GM12873 (cell line): ENCODE results near the gene KIFC3.

Source experiments
- CTCF ChIP-seq: IDR thresholded peaks from 2 replicates; pipeline ENCODE4 v1.5.1; 2012; ENCODE audit warnings: low read depth, mild to moderate bottlenecking, moderate library complexity, low read length, control low read depth; ENCODE audit not compliant: insufficient read depth; ENCODE audit errors: missing control alignments

KIFC3 gene

GRCh38 chr16:57822856-57823255 lies 20.6 kb upstream of the KIFC3 start:
- no peak for TF ChIP-seq CTCF

GRCh38 chr16:57822018-57822553 lies 19.8 kb upstream of the KIFC3 start:
- no peak for TF ChIP-seq CTCF

DNA sequence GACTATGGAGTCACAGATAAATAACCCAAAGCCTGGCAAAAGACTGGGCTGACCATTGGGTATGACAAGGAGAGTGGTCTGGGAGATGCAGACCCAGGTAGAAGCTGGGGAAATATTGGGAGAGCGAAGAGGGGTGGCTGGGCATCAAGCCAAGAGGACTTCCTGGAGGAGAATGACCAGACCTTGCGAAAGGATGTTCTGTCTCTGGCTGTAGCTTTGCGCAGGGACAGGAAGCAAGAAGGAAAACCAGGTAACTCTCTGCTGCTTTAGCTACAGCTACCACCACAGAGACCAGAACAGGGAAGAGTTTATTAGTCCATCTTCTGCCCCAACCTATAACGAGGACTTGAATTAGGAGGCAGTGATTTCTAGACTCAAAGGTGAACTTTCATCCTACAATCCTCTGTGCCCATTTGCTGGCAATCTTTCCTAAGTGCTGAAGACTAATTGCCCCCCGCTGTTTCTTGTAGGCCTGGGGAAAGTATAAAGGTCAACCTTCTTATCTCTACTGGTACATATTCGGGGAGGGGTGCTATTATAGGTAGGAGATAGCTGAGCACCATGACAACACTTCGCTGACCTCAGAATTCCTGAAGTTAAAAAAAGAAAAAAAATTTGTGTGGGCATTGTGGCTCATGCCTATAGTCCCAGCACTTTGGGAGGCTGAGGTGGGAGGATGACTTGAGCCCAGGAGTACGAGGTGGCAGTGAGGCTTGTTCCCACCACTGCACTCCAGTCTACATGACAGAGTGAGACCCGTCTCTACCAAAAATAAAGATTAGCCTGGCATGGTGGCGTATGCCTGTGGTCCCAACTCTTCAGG lies 19.1 kb upstream of the KIFC3 start:
- TF ChIP-seq CTCF, result no peak

DNA sequence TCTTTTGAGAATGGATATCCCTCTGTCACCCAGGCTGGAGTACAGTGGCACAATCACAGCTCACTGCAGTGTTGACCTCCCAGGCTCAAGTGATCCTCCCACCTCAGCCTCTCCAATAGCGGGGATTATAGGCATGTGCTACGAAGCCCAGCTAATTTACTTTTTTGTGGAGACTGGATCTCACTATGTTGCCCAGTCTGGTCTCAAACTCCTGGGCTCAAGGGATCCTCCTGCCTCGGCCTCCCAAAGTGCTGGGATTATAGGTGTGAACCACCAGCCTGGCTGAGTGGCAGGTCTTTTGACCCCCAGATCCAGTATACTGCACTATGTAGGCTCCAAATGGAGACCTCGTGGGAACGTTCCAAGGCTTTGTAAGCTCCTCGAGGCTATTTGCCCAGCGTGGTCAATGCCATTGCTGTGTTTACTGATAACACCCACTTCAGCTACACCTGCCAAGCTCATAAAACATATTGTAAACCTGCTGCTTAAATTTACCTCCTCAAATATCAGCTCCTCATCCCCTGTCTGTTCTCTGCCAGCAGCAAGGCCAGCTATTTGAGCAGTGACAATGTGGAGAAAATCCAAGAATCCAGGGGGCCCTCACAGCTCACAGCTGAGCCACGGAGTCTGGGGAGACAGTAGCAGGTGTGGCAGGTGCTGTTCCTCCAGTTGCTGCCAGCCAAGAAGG lies 16.2 kb upstream of the KIFC3 start:
- no peak for TF ChIP-seq CTCF

DNA sequence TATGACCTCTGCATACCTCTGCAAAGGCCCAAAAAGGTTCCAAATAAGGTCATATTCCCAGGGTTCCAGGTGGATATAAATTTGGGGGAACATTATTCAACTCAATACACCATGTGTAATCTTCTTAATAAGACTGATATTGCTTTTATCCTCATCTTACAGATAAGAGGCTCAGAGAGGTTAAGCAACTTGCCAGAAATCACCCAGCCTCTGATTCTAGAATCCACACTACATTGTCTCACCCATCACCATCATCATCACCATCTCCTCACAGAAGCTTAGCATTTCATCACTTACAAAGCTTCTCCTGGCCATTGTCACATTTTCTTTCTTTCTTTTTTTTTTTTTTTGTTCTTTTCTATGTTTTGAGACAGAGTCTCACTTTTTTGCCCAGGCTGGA lies 15.4 kb upstream of the KIFC3 start:
- no peak for TF ChIP-seq CTCF

GRCh38 chr16:57815987-57816745 lies 13.9 kb upstream of the KIFC3 start:
- no peak for TF ChIP-seq CTCF

- no peak for TF ChIP-seq CTCF
These were observed 12.6 kb upstream of the KIFC3 start for GRCh38 chr16:57814896-57815295.
